Activated naive CD8-positive, alpha-beta T cell (primary cell): ENCODE results near the gene MDM2.
"Not testable (repeated sequence)": the region's sequence is repeated elsewhere in the genome, so short reads cannot be mapped to it uniquely, and the experiment has no call there.

Experiments used
- H3K27ac Mint-ChIP-seq: one replicate; pipeline ENCODE4 v1.8.0; 2021; ENCODE audit warnings: mixed read lengths
- H3K27me3 Mint-ChIP-seq: one replicate; pipeline ENCODE4 v1.8.0; 2021; ENCODE audit warnings: mixed read lengths
- H3K36me3 Mint-ChIP-seq: one replicate; pipeline ENCODE4 v1.8.0; 2021; ENCODE audit warnings: mixed read lengths
- H3K4me1 Mint-ChIP-seq: one replicate; pipeline ENCODE4 v1.8.0; 2021; ENCODE audit warnings: low read depth, mixed read lengths
- H3K4me3 Mint-ChIP-seq: one replicate; pipeline ENCODE4 v1.8.0; 2021; ENCODE audit warnings: mild to moderate bottlenecking, mixed read lengths
- H3K9me3 Mint-ChIP-seq: one replicate; pipeline ENCODE4 v1.8.0; 2021; ENCODE audit warnings: low read depth, mixed read lengths

MDM2 gene

DNA sequence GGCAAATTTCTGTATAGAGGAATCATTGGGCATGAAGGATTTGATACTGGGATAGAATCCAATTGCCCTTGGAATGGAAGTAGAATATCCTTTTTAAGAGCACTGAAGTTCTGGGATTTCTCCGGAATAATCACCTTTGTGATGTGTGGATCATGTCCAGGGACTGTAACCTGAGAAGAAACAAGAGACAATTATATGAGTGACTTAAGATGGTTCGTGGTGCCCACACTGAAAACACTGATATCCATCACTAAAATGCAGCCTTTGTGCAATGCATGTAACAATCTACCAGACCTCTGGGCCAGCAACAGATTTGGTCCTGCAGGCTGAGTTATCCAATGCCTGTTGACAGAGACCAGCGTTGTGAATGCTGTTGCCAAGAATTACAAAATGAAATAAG is 48.5 kb downstream of the MDM2 start:
- no peaks in the 10 kb centered on the region for H3K27me3 Mint-ChIP-seq
- H3K4me1 Mint-ChIP-seq: no peaks in the 10 kb centered on the region
- no peak overlapping the region for H3K27ac Mint-ChIP-seq
- H3K9me3 Mint-ChIP-seq: no peaks in the 10 kb centered on the region
- no peak overlapping the region for H3K4me3 Mint-ChIP-seq
- peaks cover 3% of the 10 kb centered on the region for H3K36me3 Mint-ChIP-seq

DNA sequence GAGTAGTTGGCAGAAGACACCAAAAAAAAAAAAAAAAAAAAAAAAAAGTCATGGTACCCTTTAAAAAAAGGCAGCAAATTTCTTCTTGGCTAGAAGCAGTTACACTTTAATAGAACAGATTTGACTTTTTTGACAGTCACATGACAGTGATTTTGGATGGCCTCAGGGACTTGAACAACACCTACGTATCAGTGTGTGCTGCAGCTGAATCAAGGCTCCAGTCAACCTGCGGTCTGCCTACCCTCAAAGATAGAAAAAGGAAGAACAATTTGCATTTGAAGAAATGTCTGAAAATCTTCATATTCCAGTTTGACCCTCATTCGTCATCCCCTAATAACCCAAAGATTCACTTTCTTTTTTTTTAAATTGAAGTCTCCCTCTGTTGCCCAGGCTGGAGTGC is 53.9 kb downstream of the MDM2 start:
- H3K4me1 Mint-ChIP-seq: no peaks in the 10 kb centered on the region

DNA sequence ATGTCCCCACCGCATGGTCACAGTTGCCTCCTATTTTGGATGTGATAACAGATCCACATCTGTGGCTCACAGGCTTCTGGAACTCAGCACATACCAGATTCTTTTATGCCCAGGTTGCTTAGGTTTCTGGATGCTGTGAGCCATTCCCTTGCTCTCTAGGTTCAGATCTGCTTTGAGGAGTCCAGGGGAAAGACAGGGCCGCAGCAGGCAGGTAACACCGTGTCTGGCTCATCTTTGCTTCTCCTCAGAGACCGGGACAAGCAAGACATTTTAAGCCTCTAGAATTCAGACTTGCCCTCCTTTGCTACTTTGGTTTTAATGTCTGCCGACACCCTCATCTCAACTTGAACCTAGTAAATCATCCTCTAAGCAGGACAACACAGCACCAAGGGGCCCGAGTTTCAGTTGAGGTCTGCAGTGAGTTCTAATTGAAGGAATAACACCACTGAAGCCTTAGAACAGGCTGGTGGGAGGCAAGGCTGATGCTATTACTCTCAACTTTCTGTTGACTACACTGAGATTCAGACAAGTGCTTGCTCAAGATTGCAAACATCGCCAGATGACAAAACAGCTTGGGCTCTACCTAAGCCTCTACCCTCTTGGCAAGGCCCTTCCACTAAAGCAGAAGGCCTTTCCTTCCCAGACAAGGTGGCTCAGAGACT is 55.3 kb downstream of the MDM2 start:
- Mint-ChIP-seq H3K4me1 (no peaks in the 10 kb centered on the region), H3K9me3 (no peaks in the 10 kb centered on the region), H3K36me3 (no peaks in the 10 kb centered on the region), H3K4me3 (no peak overlapping the region), H3K27me3 (no peaks in the 10 kb centered on the region), H3K27ac (no peak overlapping the region)

More for the DNA sequence above, 53.9 kb downstream of the MDM2 start:
- Mint-ChIP-seq H3K4me3 (no peak overlapping the region), H3K36me3 (no peaks in the 10 kb centered on the region), H3K27ac (no peak overlapping the region), H3K27me3 (no peaks in the 10 kb centered on the region), H3K9me3 (no peaks in the 10 kb centered on the region)

- peak overlapping the region; percentile 16 for H3K27ac Mint-ChIP-seq
- H3K27me3 Mint-ChIP-seq, H3K36me3 Mint-ChIP-seq, H3K4me3 Mint-ChIP-seq, H3K4me1 Mint-ChIP-seq, H3K9me3 Mint-ChIP-seq: not testable (repeated sequence)
These were observed 56.0 kb downstream of the MDM2 start for GRCh38 chr12:68863886-68864454.

DNA sequence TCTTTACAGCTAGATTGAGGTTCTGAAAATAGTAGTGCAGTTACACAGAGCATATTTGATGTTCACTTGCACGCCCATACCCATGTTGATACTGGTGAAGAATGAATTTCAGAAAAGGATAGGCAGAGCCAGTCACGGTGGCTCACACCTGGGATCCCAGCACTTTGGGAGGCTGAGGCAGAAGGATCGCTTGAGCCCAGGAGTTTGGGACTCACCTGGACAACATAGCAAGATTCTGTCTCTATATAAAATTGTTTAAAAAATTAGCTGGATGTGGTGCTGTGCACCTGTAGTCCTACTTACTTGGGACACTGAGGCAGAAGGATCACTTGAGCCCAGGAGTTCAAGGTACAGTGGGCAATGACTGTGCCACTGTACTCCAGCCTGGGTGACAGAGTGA is 56.6 kb downstream of the MDM2 start:
- no peaks in the 10 kb centered on the region for H3K36me3 Mint-ChIP-seq
- no peak overlapping the region for H3K4me3 Mint-ChIP-seq
- H3K4me1 Mint-ChIP-seq: no peaks in the 10 kb centered on the region
- no peak overlapping the region for H3K27ac Mint-ChIP-seq
- no peaks in the 10 kb centered on the region for H3K27me3 Mint-ChIP-seq
- no peaks in the 10 kb centered on the region for H3K9me3 Mint-ChIP-seq

- no peaks in the 10 kb centered on the region for H3K27me3 Mint-ChIP-seq
These were observed 57.6 kb downstream of the MDM2 start for GRCh38 chr12:68865399-68866164.

GRCh38 chr12:68866950-68867349 is 59.0 kb downstream of the MDM2 start:
- no peaks in the 10 kb centered on the region for H3K27me3 Mint-ChIP-seq
- H3K27ac Mint-ChIP-seq: no peak overlapping the region
- no peaks in the 10 kb centered on the region for H3K4me1 Mint-ChIP-seq
- H3K4me3 Mint-ChIP-seq: no peak overlapping the region
- H3K9me3 Mint-ChIP-seq: no peaks in the 10 kb centered on the region
- no peaks in the 10 kb centered on the region for H3K36me3 Mint-ChIP-seq

More at GRCh38 chr12:68865399-68866164, 57.6 kb downstream of the MDM2 start:
- H3K36me3 Mint-ChIP-seq: no peaks in the 10 kb centered on the region
- no peaks in the 10 kb centered on the region for H3K4me1 Mint-ChIP-seq
- no peak overlapping the region for H3K4me3 Mint-ChIP-seq
- H3K9me3 Mint-ChIP-seq: no peaks in the 10 kb centered on the region
- no peak overlapping the region for H3K27ac Mint-ChIP-seq

DNA sequence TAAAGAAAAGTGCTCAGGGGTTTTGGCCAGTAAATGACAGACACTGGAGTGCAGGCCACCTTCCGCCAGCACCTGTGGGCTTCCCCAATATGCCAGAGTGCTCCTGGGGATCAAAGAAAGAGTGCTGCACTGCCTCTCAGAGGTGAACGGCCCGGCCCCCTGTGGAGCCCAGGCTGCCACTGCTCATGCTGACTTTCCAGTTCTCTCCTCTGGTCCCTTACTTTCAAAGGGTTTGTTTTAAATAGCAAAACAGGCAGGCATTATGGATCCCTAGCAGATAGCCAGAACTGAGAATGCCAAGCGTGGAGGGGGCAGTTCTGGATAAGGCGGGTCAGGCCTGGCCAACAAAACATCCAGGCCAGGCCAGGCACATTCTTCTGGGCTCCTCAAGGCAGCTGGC is 59.6 kb downstream of the MDM2 start:
- Mint-ChIP-seq H3K4me1 (no peaks in the 10 kb centered on the region), H3K27me3 (no peaks in the 10 kb centered on the region), H3K36me3 (no peaks in the 10 kb centered on the region), H3K9me3 (no peaks in the 10 kb centered on the region), H3K27ac (no peak overlapping the region), H3K4me3 (no peak overlapping the region)

GRCh38 chr12:68868043-68868790 is 60.2 kb downstream of the MDM2 start:
- Mint-ChIP-seq H3K4me3 (no peak overlapping the region), H3K4me1 (no peaks in the 10 kb centered on the region), H3K36me3 (no peaks in the 10 kb centered on the region), H3K27ac (no peak overlapping the region), H3K9me3 (no peaks in the 10 kb centered on the region), H3K27me3 (no peaks in the 10 kb centered on the region)

GRCh38 chr12:68870011-68870410 is 62.0 kb downstream of the MDM2 start:
- Mint-ChIP-seq H3K9me3 (no peaks in the 10 kb centered on the region), H3K27ac (no peak overlapping the region), H3K4me3 (no peak overlapping the region), H3K27me3 (peaks cover 2% of the 10 kb centered on the region), H3K4me1 (no peaks in the 10 kb centered on the region), H3K36me3 (peaks cover 2% of the 10 kb centered on the region)

GRCh38 chr12:68870443-68870842 is 62.5 kb downstream of the MDM2 start:
- peaks cover 2% of the 10 kb centered on the region for H3K36me3 Mint-ChIP-seq
- H3K4me3 Mint-ChIP-seq: no peak overlapping the region
- no peak overlapping the region for H3K27ac Mint-ChIP-seq
- peaks cover 2% of the 10 kb centered on the region for H3K27me3 Mint-ChIP-seq
- H3K4me1 Mint-ChIP-seq: no peaks in the 10 kb centered on the region
- no peaks in the 10 kb centered on the region for H3K9me3 Mint-ChIP-seq

DNA sequence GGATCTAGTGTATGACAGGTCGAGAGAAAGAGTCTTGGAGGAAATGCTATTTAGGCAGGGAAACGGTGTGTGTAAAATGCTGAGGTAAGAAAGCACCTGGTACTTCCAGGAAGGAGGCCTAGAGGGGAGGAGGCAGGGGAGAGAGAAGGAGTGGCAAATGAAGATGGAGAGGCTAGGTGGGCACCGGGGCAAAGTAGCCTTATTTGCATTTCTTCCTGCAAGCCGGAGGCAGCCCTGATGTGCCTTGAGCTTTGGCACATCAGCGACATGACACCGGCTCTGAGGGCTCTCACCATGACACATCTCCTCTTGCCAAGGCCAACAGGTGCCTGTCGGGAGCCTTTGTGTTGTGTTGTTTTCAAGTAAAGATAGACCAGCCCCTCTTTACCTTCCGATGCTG is 63.4 kb downstream of the MDM2 start:
- Mint-ChIP-seq H3K27ac (no peak overlapping the region), H3K27me3 (peaks cover 2% of the 10 kb centered on the region)

GRCh38 chr12:68871921-68872320 is 63.9 kb downstream of the MDM2 start:
- Mint-ChIP-seq H3K9me3 (no peaks in the 10 kb centered on the region), H3K27me3 (peaks cover 2% of the 10 kb centered on the region), H3K4me1 (no peaks in the 10 kb centered on the region), H3K36me3 (peaks cover 2% of the 10 kb centered on the region), H3K27ac (no peak overlapping the region), H3K4me3 (no peak overlapping the region)

More for the DNA sequence above, 63.4 kb downstream of the MDM2 start:
- Mint-ChIP-seq H3K36me3 (peaks cover 2% of the 10 kb centered on the region), H3K4me1 (no peaks in the 10 kb centered on the region), H3K4me3 (no peak overlapping the region), H3K9me3 (no peaks in the 10 kb centered on the region)

DNA sequence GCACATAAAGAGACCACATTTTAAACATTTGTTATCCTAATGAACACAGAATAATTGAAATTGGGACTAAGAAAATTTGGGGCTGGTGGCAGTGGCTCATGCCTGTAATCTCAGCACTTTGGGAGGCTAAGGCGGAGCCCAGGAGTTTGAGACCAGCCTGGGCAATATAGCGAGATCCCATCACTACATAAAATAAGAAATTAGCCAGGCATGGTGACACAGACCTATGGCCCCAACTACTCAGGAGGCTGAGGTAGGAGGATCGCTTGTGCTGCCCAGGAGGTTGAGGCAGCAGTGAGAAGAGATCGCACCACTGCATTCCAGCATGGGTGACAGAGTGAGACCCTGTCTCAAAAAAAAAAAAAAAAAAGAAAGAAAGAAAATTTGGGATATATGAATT is 65.3 kb downstream of the MDM2 start:
- H3K36me3 Mint-ChIP-seq: peaks cover 5% of the 10 kb centered on the region
- peaks cover 2% of the 10 kb centered on the region for H3K27me3 Mint-ChIP-seq
- no peak overlapping the region for H3K4me3 Mint-ChIP-seq
- H3K9me3 Mint-ChIP-seq: peaks cover under 1% of the 10 kb centered on the region
- no peak overlapping the region for H3K27ac Mint-ChIP-seq
- no peaks in the 10 kb centered on the region for H3K4me1 Mint-ChIP-seq

DNA sequence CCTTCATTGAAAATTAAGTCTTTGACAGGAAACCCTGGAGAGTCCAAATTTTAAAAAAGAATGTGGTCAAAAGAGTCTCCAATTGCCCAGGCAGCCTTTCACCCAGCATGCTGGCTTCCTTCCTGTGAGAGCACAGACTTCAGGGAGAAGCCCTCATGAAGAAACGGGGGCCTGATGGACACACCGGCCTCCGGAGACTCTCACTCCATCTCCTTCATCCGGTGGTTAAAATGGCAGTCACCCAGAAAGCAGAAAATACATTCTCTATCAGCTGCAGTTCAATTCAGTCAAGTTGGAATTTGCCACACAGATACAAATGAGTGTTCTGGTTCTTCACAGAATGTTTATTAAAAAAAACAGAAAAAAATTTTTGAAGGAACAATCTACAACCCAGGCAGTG is 68.5 kb downstream of the MDM2 start:
- Mint-ChIP-seq H3K4me3 (no peak overlapping the region), H3K4me1 (no peaks in the 10 kb centered on the region), H3K27me3 (peaks cover 2% of the 10 kb centered on the region), H3K27ac (no peak overlapping the region), H3K9me3 (peaks cover 5% of the 10 kb centered on the region), H3K36me3 (peaks cover 8% of the 10 kb centered on the region)
